OCI-M1 (cell line): ENCODE measurements around the gene ITGA6.
A peak's percentile ranks its signal among the peaks of the same experiment; 100 is the strongest.

Source experiments
- DNase-seq: peaks from one replicate; lab custom pipeline; 2025; lab: John Stamatoyannopoulos, UW

The ITGA6 gene

GRCh38 chr2:172416447-172417058 is 10.8 kb upstream of the ITGA6 start:
- no peak for DNase-seq

GRCh38 chr2:172420216-172420615 is 7.2 kb upstream of the ITGA6 start:
- no peak for DNase-seq

GRCh38 chr2:172423160-172423559 is 4.2 kb upstream of the ITGA6 start:
- DNase-seq, result no peak

GRCh38 chr2:172425336-172425735 is 2.0 kb upstream of the ITGA6 start:
- DNase-seq, result no peak

GRCh38 chr2:172426635-172427255 is 641 bp upstream of the ITGA6 start:
- DNase-seq, result no peak

DNA sequence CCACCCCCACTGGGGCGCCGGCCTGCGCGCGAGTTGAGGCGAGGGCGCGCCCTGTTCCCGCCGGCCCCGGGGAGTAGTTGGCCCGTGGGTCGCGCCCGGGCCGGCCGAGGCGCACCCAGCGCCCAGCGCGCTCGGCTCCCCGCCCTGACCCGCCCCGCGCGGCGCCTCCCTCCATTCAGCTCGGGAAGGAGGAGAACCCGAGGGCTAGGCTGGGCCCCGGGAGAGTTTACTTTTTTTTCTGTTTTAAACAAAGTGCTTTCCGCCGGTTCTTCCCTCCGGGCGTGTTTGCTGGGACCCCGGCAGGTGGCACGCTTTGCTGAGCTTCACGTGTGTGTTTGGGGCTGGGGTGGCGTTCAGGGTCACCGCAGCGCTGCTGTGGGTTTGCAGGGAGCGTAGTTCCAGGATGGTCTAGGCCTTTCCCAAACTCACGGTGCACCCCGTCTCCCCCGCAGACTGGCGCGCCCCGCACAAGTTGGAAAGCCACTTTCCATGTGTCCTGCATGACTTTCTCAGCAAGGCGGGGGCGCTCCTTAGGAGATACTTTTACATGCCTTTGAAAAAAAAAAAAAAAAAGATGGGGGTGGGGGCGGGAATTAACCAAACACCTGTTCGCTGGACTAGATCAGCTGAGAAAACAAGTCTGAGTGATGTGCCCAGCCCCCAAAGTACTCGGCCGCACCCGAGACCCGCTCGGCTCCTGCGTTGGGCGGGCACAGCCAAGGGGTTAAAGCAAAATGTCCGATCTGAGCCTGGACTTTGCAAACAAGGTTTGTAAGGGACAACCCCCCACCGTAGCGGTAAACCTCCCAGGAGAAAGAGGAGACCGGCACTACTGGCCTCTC is 825 bp downstream of the ITGA6 start:
- DNase-seq, result no peak

GRCh38 chr2:172428832-172429210 is 1.4 kb downstream of the ITGA6 start:
- no peak for DNase-seq

DNA sequence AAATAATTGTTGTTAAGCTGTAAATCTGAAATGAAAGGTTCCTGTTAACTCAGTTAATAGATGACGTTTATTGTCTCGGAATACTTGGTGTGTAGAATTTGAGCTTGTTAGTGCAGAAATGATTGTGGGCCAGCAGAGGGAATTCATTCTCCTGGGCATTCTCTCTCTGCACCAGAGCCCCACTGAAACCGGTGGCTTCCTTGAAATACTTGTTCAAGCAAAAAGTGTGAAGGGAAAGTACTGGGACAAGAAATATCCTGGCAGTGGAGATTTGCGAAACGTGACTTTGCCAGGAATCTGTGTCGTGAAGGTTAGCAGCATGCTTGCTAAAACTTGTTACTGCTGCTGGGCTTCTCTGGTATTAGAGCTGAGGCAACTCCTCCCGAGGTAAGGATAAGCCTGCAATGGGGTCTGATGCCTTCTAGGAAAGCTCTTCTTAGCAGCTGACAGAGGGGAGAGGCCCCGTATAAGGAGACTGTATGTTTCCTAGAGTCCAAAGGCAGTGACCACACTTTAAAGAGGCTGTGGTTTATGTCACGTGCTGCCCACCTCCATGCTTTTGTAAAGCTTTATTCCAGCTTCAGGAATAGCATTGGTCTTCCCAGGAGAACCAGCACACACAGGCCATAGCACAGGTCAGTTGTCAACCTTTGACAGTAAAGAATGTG is 2.0 kb downstream of the ITGA6 start:
- DNase-seq, result no peak

- DNase-seq, result no peak
These were observed 2.6 kb downstream of the ITGA6 start for GRCh38 chr2:172430027-172430426.

DNA sequence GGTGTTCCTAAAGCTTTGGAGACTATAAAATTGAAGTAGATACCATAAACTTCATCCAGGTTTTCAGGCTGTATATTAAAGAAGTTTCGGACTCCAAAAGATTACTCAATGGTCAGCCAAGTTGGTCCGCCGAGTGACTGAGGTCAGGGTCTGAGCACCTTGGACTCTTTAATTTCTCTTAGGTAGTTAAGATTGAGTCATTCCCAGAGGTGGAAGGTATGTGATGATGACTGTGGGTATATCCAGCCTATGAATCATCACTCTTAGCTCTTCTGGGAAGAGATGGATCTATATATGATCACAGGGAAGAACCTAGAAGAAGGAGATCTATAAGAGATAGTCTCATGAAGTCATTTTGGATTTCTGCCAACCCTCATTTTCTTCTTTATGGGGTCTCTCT is 3.3 kb downstream of the ITGA6 start:
- no peak for DNase-seq

- no peak for DNase-seq
These were observed 4.1 kb downstream of the ITGA6 start for GRCh38 chr2:172431463-172431862.

DNA sequence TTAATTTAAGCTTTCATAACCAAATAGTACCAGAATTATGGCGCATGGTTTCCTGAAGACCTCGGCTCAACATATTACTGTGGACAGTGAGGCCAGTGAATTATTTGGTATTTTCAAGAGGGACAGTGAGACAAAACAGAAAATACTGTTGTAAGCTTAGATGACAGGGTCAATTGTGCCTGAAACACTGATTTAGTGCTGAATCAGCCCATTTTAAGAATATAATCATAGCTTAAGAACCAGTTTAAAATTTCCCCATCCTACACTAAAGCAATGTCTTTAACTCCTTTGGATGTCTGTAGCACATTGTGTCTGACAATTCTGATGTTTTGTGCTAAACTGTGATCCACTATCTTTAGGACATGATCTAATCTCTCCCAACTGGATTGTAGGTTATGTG is 4.6 kb downstream of the ITGA6 start:
- DNase-seq, result no peak

DNA sequence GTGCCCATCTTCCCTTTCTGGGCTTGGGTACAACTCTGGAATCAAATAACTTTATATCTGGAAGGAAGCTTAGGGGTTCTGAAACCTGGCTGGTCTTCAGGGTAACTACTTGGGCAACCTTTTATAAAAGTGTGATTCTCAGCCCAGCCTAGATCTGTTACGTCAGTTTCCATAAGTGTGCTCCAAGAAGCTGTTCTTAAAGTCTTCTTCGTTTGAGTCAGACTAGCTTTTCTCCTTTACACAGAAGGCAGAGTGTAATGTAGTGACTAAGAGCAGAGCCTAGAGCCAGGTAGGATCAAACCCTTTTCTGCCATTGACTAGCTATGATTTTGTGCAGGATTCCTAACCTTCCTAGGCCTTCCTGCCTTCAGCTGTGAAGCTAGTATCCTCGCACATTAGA is 5.8 kb downstream of the ITGA6 start:
- DNase-seq, result no peak

- peak; percentile 55 for DNase-seq
These were observed 7.6 kb downstream of the ITGA6 start for GRCh38 chr2:172434821-172435605.

- no peak for DNase-seq
These were observed 8.2 kb downstream of the ITGA6 start for GRCh38 chr2:172435606-172435911.

DNA sequence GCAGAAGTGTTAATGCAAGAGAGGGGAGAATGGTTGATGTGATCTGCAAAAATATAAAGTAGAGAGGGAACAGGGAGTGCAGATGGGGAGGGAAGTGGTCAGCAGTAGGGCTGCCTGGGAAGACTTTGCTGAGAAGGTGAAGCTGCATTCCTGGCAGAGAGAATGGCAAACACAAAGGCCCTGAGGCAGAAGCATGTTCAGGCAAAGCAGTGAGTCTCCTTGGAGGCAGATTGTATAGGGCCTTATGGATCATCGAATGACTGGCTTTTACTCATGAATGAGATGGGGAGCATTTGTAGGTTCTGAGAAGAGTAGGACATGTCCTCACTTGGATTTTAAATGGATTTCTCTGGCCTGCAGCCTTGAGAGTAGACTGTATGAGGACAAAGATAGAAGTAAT is 9.5 kb downstream of the ITGA6 start:
- no peak for DNase-seq

DNA sequence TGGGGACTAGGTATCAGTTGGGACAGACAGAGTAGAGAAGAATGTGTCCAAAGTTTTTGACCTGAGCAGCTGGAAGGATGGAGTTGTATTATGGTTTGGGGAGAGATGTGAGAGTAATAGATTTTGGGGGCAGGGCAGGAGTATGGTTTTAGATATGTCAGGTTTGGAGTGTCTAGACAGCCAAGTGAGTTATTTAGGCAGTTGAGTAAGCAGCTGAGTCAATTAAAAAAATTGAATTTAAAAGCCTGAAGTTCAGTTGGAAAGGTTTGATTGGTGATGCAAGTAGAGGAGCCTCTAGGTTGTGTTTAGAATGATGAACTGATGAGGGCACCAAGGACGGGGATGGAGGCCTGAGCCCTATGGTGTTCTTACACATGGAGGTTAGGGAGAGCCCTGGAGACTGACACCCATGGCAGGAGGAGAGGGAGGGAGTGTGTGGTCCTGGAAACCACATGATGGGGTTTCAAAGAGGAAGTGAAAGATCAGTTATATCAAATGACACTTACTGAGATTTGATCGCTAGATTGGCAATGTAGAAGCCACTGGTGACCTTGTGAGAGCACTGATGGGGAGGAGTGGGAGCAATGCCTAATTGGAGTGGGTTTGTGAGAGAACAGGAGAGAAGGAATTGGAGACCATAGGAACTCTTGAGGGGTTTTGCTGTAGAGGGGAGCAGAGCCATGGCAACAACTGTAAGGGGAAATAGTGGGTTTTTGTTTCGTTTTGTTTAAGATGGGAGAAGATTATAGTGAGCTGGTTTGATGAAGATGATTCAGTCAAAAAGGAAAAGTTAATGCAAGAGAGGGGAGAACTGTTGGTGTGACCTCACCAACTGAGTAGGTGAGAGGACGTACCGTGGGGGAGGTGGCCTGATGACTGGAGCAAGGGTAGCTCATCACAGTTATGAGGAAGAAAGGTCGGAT is 10.3 kb downstream of the ITGA6 start:
- no peak for DNase-seq

- no peak for DNase-seq
These were observed 11.5 kb downstream of the ITGA6 start for GRCh38 chr2:172438741-172439508.

DNA sequence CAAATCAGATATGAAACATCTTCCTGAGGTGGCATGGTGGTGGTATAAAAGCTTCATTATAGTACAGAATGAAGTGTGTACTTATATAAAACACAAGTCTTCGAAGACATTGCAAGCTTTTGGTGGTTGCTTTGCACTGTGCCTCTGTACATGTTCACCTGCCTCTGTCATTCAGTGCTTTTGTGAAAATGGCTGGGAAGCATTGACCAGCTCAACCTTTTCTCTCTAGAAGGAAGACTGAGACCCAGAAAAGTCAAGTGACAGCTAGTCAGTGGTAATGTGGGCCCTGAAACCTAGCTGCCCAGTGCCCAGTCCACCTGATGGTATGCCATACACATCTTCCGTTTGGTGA is 12.1 kb downstream of the ITGA6 start:
- DNase-seq, result no peak

GRCh38 chr2:172439911-172440310 is 12.5 kb downstream of the ITGA6 start:
- DNase-seq, result no peak
